HCT116 (cell line): ENCODE results near the gene UBE2R2.

Experiments used
- CTCF ChIP-seq, 3 experiments: fragments of 200-600 bp in 1 of 3; sonication (generic) in 1 of 3; IDR thresholded peaks in 2 of 3; conservative IDR thresholded peaks in 1 of 3; 2 replicates each; pipeline ENCODE4 v1.5.1; 2012 to 2017; ENCODE audit warnings: low read depth in 2 of 3, low read length in 2 of 3, antibody characterized with exemption in 1 of 3, borderline replicate concordance in 1 of 3, control low read depth in 1 of 3, mild to moderate bottlenecking in 1 of 3, mixed read lengths in 1 of 3, mixed run types in 1 of 3, moderate library complexity in 1 of 3; ENCODE audit not compliant: insufficient read depth in 1 of 3
- EZH2 ChIP-seq: fragments of 200-600 bp; sonication (generic); IDR thresholded peaks from 2 replicates; pipeline ENCODE4 v1.6.1; 2017; ENCODE audit warnings: antibody characterized with exemption, mixed run types

- no peak for TF ChIP-seq EZH2
- TF ChIP-seq CTCF (IDR thresholded peaks at IDR 0.05 in 2 of 3, conservative IDR thresholded peaks at IDR 0.05 in 1 of 3; ENCODE audit: borderline replicate concordance in 1 of 3, insufficient read depth in 1 of 3, low read depth in 2 of 3, low read length in 2 of 3): no peak
Observed at GRCh38 chr9:33823801-33824200, 6.8 kb downstream of the UBE2R2 start.
